ENCODE data around the gene PIGH.

- TF ChIP-seq POLR2AphosphoS5 (IDR thresholded peaks at IDR 0.05) (no peak), POLR2A (IDR thresholded peaks at IDR 0.05) (no peak)
Observed at GRCh38 chr14:67643713-67644112, 43.6 kb upstream of the PIGH start.
